ENCODE results near the gene SUCNR1. TPM values are rescaled to one million over a fixed set of nuclear protein-coding genes. Genes with fewer than 3 reads are reported as not detected.
"Not testable (repeated sequence)": the region's sequence is repeated elsewhere in the genome, so short reads cannot be mapped to it uniquely, and the experiment has no call there.

SUCNR1 gene
- under 1 TPM in 1 of 2 experiments, not detected in 1; 0.04 TPM for total RNA-seq

GRCh38 chr3:151873398-151873797 lies at the start of gene SUCNR1:
Gene SUCNR1 (plus strand): TSS chr3:151873643. CDS start chr3:151879893, 6,250 bp downstream.
- Mint-ChIP-seq H3K4me1 (peaks cover 15% of the 10 kb centered on the region), H3K9me3 (no peaks in the 10 kb centered on the region), H3K36me3 (peaks cover 2% of the 10 kb centered on the region), H3K27ac (no peak within 1 kb of the TSS), H3K4me3 (no peak within 1 kb of the TSS), H3K27me3 (peaks cover 5% of the 10 kb centered on the region)
- DNase-seq, result no peak

GRCh38 chr3:151827816-151828215 lies 45.6 kb upstream of the SUCNR1 start:
- DNase-seq, result no peak
- no peaks in the 10 kb centered on the region for H3K4me1 Mint-ChIP-seq
- no peak overlapping the region for H3K27ac Mint-ChIP-seq
- H3K36me3 Mint-ChIP-seq, result peaks cover 3% of the 10 kb centered on the region
- peaks cover 14% of the 10 kb centered on the region for H3K27me3 Mint-ChIP-seq
- H3K9me3 Mint-ChIP-seq, result peaks cover 3% of the 10 kb centered on the region
- no peak overlapping the region for H3K4me3 Mint-ChIP-seq

- Mint-ChIP-seq H3K27me3 (peaks cover 10% of the 10 kb centered on the region), H3K27ac (no peak overlapping the region), H3K4me3 (no peak overlapping the region), H3K36me3 (no peaks in the 10 kb centered on the region), H3K9me3 (no peaks in the 10 kb centered on the region), H3K4me1 (peaks cover 3% of the 10 kb centered on the region)
- DNase-seq, result no peak
Measured at GRCh38 chr3:151835751-151836525, 37.5 kb upstream of the SUCNR1 start.

GRCh38 chr3:151837057-151837456 lies 36.4 kb upstream of the SUCNR1 start:
- peaks cover 10% of the 10 kb centered on the region for H3K27me3 Mint-ChIP-seq
- H3K9me3 Mint-ChIP-seq, result no peaks in the 10 kb centered on the region
- H3K4me3 Mint-ChIP-seq, result no peak overlapping the region
- peaks cover 3% of the 10 kb centered on the region for H3K4me1 Mint-ChIP-seq
- DNase-seq, result no peak
- no peak overlapping the region for H3K27ac Mint-ChIP-seq
- no peaks in the 10 kb centered on the region for H3K36me3 Mint-ChIP-seq

GRCh38 chr3:151838574-151839312 lies 34.7 kb upstream of the SUCNR1 start:
- Mint-ChIP-seq H3K9me3 (no peaks in the 10 kb centered on the region), H3K27ac (no peak overlapping the region), H3K36me3 (no peaks in the 10 kb centered on the region), H3K4me3 (no peak overlapping the region), H3K4me1 (peaks cover 3% of the 10 kb centered on the region), H3K27me3 (peaks cover 6% of the 10 kb centered on the region)
- peak; percentile 9 for DNase-seq

GRCh38 chr3:151839313-151839631 lies 34.2 kb upstream of the SUCNR1 start:
- no peak overlapping the region for H3K27ac Mint-ChIP-seq
- peaks cover 6% of the 10 kb centered on the region for H3K27me3 Mint-ChIP-seq
- H3K4me1 Mint-ChIP-seq, result peaks cover 3% of the 10 kb centered on the region
- no peak overlapping the region for H3K4me3 Mint-ChIP-seq
- no peak for DNase-seq
- no peaks in the 10 kb centered on the region for H3K36me3 Mint-ChIP-seq
- H3K9me3 Mint-ChIP-seq, result no peaks in the 10 kb centered on the region

- Mint-ChIP-seq H3K27ac (no peak overlapping the region), H3K4me1 (peaks cover 3% of the 10 kb centered on the region), H3K9me3 (no peaks in the 10 kb centered on the region), H3K36me3 (no peaks in the 10 kb centered on the region), H3K4me3 (no peak overlapping the region), H3K27me3 (peaks cover 4% of the 10 kb centered on the region)
- no peak for DNase-seq
Measured at GRCh38 chr3:151841801-151842200, 31.6 kb upstream of the SUCNR1 start.

- Mint-ChIP-seq H3K27ac (no peak overlapping the region), H3K4me3 (no peak overlapping the region), H3K27me3 (no peaks in the 10 kb centered on the region), H3K4me1 (no peaks in the 10 kb centered on the region), H3K9me3 (no peaks in the 10 kb centered on the region), H3K36me3 (no peaks in the 10 kb centered on the region)
- no peak for DNase-seq
Measured at GRCh38 chr3:151843275-151843674, 30.2 kb upstream of the SUCNR1 start.

GRCh38 chr3:151845306-151845905 lies 28.0 kb upstream of the SUCNR1 start:
- no peak for DNase-seq

GRCh38 chr3:151850065-151850464 lies 23.4 kb upstream of the SUCNR1 start:
- H3K9me3 Mint-ChIP-seq, H3K4me3 Mint-ChIP-seq, H3K27me3 Mint-ChIP-seq, DNase-seq, H3K27ac Mint-ChIP-seq, H3K36me3 Mint-ChIP-seq, H3K4me1 Mint-ChIP-seq: not testable (repeated sequence)

More at GRCh38 chr3:151845306-151845905, 28.0 kb upstream of the SUCNR1 start:
- Mint-ChIP-seq H3K27ac (no peak overlapping the region), H3K27me3 (no peaks in the 10 kb centered on the region), H3K4me3 (no peak overlapping the region), H3K36me3 (no peaks in the 10 kb centered on the region), H3K4me1 (no peaks in the 10 kb centered on the region), H3K9me3 (peaks cover 2% of the 10 kb centered on the region)

- DNase-seq, result no peak
- H3K4me1 Mint-ChIP-seq, result no peaks in the 10 kb centered on the region
- peaks cover 8% of the 10 kb centered on the region for H3K9me3 Mint-ChIP-seq
Measured at GRCh38 chr3:151852074-151852811, 21.2 kb upstream of the SUCNR1 start.

GRCh38 chr3:151856118-151856517 lies 17.3 kb upstream of the SUCNR1 start:
- H3K36me3 Mint-ChIP-seq, result peaks cover 1% of the 10 kb centered on the region
- no peaks in the 10 kb centered on the region for H3K9me3 Mint-ChIP-seq
- H3K4me3 Mint-ChIP-seq, result no peak overlapping the region
- H3K27me3 Mint-ChIP-seq, result no peaks in the 10 kb centered on the region
- no peak overlapping the region for H3K27ac Mint-ChIP-seq
- H3K4me1 Mint-ChIP-seq, result no peaks in the 10 kb centered on the region
- no peak for DNase-seq

More at GRCh38 chr3:151852074-151852811, 21.2 kb upstream of the SUCNR1 start:
- Mint-ChIP-seq H3K27ac (no peak overlapping the region), H3K27me3 (no peaks in the 10 kb centered on the region), H3K4me3 (no peak overlapping the region), H3K36me3 (peaks cover 1% of the 10 kb centered on the region)

- no peak for DNase-seq
- Mint-ChIP-seq H3K27me3 (no peaks in the 10 kb centered on the region), H3K36me3 (no peaks in the 10 kb centered on the region), H3K4me3 (no peak overlapping the region), H3K4me1 (no peaks in the 10 kb centered on the region), H3K9me3 (no peaks in the 10 kb centered on the region), H3K27ac (no peak overlapping the region)
Measured at GRCh38 chr3:151856641-151857040, 16.8 kb upstream of the SUCNR1 start.

GRCh38 chr3:151859233-151859673 lies 14.2 kb upstream of the SUCNR1 start:
- H3K36me3 Mint-ChIP-seq, result no peaks in the 10 kb centered on the region
- no peak overlapping the region for H3K27ac Mint-ChIP-seq
- no peak overlapping the region for H3K4me3 Mint-ChIP-seq
- no peaks in the 10 kb centered on the region for H3K27me3 Mint-ChIP-seq
- no peaks in the 10 kb centered on the region for H3K4me1 Mint-ChIP-seq
- H3K9me3 Mint-ChIP-seq, result no peaks in the 10 kb centered on the region
- no peak for DNase-seq

GRCh38 chr3:151859905-151860304 lies 13.5 kb upstream of the SUCNR1 start:
- Mint-ChIP-seq H3K27ac (no peak overlapping the region), H3K4me3 (no peak overlapping the region), H3K4me1 (no peaks in the 10 kb centered on the region), H3K9me3 (no peaks in the 10 kb centered on the region), H3K36me3 (no peaks in the 10 kb centered on the region), H3K27me3 (no peaks in the 10 kb centered on the region)
- DNase-seq, result no peak

All from activated naive CD8-positive, alpha-beta T cell treated with anti-CD3 and anti-CD28 coated beads for 36 hours (primary cell).